GM12874 (cell line): ENCODE measurements around the gene FLOT1.

Experiments
- TF ChIP-seq, protein P1 (sequence below): IDR thresholded peaks from 2 replicates; pipeline ENCODE4 v1.5.1; 2011; ENCODE audit warnings: low read depth, mild to moderate bottlenecking, control low read depth, low read length, moderate library complexity; ENCODE audit not compliant: insufficient read depth

Gene FLOT1

DNA sequence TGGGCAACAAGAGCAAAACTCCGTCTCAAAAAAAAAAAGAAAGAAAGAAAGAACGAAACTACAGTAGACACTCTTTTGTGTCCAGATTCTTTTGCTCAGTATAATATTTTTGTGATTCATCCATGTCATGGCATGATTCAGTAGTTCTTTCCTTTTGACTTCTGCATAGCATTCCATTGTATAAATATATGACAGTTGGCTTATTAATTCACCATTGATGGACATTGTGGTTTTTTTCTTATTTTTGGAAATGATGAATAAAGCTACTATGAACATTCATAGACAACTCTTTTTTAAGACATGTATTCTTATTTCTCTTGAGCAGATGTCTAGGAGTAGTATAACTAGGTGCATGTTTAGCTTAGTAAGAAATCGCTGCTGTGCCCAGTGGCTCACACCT lies 12.1 kb upstream of the FLOT1 start:
- TF ChIP-seq, protein P1, sequence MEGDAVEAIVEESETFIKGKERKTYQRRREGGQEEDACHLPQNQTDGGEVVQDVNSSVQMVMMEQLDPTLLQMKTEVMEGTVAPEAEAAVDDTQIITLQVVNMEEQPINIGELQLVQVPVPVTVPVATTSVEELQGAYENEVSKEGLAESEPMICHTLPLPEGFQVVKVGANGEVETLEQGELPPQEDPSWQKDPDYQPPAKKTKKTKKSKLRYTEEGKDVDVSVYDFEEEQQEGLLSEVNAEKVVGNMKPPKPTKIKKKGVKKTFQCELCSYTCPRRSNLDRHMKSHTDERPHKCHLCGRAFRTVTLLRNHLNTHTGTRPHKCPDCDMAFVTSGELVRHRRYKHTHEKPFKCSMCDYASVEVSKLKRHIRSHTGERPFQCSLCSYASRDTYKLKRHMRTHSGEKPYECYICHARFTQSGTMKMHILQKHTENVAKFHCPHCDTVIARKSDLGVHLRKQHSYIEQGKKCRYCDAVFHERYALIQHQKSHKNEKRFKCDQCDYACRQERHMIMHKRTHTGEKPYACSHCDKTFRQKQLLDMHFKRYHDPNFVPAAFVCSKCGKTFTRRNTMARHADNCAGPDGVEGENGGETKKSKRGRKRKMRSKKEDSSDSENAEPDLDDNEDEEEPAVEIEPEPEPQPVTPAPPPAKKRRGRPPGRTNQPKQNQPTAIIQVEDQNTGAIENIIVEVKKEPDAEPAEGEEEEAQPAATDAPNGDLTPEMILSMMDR, result no peak

DNA sequence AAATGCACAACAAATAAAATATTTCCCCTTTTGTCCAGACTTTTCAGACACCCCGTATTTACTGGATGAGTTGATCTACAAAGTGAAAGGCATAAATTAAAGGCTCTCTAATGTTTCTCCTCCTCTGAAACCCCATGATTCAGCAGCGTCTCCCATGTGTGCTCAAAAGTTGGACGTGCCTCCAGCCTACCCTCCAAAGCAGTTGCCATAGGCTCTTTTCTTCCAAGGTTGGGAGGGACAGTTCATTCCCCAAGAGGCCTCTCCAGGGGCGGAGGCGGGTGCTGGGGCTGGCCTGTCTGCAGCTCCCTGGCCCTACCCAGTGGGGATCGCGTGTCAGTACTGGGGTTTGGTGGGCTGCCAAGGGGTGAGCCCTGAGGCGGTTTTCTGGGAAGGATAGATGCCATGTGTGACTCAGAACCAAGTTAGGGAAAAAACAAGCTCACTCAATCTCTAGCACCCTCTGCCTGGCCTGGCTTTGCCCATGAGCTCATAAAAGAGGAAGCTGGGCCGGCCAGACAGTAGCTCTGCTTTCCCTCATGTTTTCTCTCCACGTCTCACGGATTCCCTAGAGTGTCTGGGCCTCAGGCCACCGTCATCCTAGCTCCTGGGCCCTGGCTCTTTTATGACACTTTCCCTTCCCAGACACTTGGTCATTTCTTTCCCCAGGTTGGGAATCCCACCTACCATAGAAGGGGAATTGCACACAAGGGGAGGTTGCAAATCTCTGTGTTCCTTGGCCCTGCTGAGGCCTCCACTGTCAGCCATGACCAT lies 9.9 kb upstream of the FLOT1 start:
- TF ChIP-seq, protein P1, result no peak

DNA sequence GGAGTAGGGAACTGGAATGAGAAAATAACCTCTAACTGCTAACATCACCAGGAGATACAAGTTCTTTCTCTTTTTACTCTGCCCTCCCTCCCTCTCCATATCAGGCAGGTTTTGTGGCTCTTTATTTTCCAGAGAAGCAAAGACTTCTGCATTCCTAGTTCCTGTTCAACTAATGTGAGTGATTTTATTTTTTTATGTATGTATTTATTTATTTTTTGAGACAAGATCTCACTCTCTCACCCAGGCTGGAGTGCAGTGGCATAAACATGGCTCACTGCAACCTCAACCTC lies 7.8 kb upstream of the FLOT1 start:
- TF ChIP-seq, protein P1, result no peak

DNA sequence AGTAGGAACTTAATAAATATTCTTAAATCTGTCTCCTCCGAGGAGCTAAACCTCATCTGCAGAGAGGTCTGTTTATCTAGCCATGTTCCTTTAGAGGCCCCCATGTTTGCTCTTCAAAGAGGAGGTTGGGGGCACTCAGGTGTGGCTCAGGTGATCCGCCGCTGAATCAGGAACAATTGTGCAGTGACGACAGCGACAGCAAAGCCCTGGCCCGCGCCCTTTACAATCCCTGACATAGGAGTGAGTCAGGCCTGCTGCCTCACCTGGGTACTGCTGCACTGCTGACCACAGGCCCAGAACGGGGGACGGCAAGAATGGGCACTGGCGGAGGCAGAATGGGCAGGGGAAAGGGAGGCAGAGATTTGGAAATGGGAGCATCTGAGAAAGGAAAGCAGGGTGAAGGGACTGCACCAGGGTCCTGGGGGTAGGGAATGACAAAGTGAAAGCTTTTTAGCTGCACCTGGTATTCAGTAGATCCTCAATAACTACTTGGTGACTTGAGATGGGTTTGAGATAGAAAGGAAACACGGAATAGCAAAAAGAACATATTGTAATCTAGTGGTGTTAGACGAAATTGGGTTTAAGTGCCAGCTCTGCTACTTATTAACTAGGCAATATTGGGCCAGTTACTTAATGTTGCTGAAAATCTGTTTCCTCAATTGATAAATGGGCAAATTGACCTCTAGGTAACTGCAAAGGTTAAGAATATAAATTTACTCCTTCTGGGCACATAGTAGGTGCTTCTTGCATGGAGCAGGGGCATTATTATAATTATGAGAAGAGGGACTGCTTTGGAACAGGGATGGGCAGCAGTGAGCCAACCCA lies 7.3 kb upstream of the FLOT1 start:
- TF ChIP-seq, protein P1, result no peak

DNA sequence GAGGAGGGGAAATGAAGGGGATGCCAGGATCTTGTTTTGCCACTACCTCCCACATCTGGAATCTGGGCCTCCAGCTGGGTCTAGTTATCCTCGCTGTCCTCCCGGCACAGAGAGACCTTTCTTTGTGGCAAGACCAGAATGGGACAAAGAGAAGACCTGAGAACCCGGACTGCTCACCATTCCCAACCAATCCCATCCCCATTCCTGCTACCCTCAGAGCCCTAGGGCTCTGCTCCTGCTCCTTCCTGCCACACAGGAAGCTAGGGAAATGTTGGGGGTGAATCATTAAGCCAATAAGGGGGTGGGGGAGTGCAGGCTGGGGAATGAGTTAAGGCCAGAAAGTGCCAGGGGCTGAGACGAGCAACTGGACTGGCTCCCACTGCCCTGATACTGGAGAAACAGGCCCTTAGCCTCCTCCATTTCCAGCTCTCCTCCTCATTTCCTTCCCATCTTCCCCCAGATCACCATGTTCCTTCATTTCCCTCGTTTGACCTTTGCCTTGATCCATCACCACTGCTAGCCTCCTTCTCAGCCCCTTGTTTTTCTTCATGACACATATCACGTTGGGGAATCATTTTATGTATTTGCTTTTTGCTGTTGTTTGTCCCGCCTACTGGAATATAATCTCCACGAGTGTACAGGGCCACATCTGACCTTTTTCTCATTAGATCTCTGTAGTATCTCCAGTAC lies 6.5 kb upstream of the FLOT1 start:
- TF ChIP-seq, protein P1, result no peak

DNA sequence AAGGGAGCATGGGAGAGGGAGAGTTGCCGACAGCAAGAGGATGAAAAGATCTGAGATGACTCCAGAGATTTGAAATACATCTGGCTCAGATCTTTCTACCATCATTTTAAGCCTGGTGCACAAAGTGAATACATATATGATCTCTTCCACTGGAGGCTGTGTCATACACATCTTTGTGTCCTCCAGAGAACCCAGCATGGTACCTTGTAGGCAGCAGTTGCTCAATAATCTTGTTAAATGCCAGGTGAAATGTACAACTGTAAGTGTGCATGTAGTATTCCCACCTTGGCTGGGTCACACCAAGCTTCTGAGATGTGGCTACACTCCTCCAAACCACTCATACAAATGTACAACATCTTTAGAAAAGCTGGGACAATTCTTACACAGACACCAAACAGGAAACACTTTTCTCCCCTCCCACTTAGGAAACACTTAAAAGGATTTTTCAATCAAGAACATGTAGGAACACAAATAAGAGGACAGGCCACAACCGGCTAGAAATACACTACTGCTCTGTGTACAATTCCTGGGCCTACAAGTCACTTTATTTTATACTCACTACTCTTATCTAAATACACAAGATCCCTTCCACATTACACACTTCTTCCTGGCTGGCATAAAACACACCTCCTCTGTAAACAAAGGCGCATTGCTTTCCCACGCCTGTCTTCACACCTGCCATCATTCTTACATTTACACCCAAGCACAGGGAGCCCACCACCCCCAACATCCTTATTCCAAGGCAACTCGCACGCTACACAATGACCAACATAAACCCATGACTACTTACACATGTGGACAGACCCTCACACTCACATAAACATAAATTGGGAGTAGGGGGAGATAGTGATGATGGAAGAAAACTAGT lies 5.6 kb upstream of the FLOT1 start:
- TF ChIP-seq, protein P1, result no peak
